ENCODE measurements around the gene C19orf38. TPM values are rescaled to one million over a fixed set of nuclear protein-coding genes. Genes with fewer than 3 reads are reported as not detected.

C19orf38 gene
- total RNA-seq, 2 experiments from 2014 or later = 1.8 to 2.1 TPM

DNA sequence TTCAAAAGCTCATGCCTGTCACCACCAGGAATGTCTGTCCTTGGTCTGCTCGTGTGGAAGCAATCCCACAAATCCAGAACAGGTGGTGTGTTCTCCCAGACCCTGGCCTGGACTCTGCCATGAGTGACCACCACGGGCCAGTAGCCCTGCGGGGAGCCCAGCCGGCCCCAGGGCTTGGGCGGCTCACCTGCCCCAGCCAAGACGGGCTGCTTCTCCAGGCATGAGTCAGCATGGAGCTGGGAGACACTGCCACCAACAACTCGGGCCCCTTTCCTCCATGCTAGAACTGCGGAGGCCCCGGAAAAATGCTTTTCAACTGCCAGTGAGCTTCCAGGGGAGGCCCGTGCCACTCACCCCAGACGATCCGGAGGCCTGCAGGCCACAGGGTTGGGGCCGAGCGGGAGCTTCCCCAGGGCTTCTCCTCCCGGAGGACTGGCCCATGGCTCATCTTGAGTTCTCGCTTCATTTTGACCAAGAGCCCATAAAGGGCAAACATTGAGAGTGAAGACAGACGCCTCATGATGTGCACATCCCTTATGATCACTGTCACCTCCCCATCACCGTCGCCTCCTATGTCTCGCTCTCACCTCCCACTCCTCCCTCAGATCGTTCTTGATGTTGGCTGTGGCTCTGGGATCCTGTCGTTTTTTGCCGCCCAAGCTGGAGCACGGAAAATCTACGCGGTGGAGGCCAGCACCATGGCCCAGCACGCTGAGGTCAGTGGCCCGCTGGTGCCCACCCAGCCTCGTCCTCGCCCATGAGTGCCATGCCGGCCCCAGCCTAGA is 63.6 kb downstream of the C19orf38 start:
- H3K27me3 ChIP-seq (ENCODE audit: control insufficient read depth in 1 of 2, insufficient read depth in 2 of 2, low read length in 2 of 2) = no peaks in the 10 kb centered on the region
- Mint-ChIP-seq H3K27me3 (no peaks in the 10 kb centered on the region), H3K9me3 (no peaks in the 10 kb centered on the region), H3K4me3 (no peak overlapping the region), H3K27ac (no peak overlapping the region), H3K36me3 (ENCODE audit: low read depth) (peaks cover 18% of the 10 kb centered on the region), H3K4me1 (ENCODE audit: low read depth) (no peaks in the 10 kb centered on the region)
- H3K9me3 ChIP-seq (ENCODE audit: control insufficient read depth in 1 of 2, insufficient read depth in 1 of 2, low read length in 2 of 2) = no peaks in the 10 kb centered on the region
- intact Hi-C loops (cut with DNase I, micrococcal nuclease) = no loop called here
- H3K4me3 ChIP-seq (ENCODE audit: low read length) = no peak overlapping the region
- H3K36me3 ChIP-seq (ENCODE audit: insufficient read depth, low read length) = peaks cover 43% of the 10 kb centered on the region
- no peak for ATAC-seq (ENCODE audit: poor library complexity)
- ChIA-PET POLR2A (no interaction called here), CTCF (no interaction called here)
- H3K4me1 ChIP-seq (ENCODE audit: insufficient read depth, low read length) = no peaks in the 10 kb centered on the region
- peak in 1 of 14 experiments; percentile 11 for DNase-seq
- H3K27ac ChIP-seq (ENCODE audit: low read depth in 1 of 2, low read length in 2 of 2) = no peak overlapping the region
- TF ChIP-seq, protein P1, sequence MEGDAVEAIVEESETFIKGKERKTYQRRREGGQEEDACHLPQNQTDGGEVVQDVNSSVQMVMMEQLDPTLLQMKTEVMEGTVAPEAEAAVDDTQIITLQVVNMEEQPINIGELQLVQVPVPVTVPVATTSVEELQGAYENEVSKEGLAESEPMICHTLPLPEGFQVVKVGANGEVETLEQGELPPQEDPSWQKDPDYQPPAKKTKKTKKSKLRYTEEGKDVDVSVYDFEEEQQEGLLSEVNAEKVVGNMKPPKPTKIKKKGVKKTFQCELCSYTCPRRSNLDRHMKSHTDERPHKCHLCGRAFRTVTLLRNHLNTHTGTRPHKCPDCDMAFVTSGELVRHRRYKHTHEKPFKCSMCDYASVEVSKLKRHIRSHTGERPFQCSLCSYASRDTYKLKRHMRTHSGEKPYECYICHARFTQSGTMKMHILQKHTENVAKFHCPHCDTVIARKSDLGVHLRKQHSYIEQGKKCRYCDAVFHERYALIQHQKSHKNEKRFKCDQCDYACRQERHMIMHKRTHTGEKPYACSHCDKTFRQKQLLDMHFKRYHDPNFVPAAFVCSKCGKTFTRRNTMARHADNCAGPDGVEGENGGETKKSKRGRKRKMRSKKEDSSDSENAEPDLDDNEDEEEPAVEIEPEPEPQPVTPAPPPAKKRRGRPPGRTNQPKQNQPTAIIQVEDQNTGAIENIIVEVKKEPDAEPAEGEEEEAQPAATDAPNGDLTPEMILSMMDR (IDR thresholded peaks at IDR 0.05) = no peak

DNA sequence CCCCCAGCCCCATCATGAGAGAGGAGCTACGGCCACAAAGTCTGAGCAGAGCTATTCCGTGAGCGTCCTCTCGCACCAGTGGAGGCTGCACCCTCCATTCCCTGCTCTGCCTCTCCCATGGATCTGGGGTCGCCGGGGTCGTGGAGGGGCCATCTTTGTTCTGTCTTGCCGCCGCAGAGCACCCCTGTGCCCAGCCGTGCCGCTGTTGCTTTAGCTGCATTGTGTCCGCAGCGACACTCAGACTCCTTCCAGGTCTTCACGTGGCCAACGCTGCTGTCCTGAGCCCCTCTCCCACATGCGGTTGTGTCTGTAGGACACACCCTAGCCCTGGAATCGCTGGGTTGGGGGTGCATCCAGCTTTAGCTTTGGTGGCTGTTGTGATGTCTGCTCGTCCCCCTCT is 64.4 kb downstream of the C19orf38 start:
- POLR2A ChIA-PET = no interaction called here

DNA sequence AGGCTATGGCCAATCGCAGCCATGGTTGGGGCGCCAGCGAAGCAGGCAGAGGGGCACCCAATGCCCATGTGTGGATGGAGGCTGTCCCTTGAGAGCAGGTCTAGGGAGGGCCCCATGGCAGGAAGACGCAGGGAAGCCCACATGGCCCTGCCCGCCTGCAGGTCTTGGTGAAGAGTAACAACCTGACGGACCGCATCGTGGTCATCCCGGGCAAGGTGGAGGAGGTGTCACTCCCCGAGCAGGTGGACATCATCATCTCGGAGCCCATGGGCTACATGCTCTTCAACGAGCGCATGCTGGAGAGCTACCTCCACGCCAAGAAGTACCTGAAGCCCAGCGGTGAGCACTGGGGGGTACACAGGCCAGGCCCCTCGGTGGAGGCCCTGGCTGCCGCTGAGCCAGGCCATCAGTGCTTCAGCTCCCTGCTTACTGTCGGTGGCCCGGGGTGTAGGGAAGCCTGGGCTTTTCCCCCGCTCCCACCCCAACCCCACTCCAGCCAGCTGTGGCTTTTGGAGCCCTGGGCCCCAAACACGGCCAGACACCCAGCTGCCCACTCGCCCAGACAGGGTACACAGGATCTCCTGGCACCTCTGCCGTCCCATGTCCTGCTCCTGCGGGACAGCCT is 65.6 kb downstream of the C19orf38 start:
- Mint-ChIP-seq H3K9me3 (no peaks in the 10 kb centered on the region), H3K36me3 (ENCODE audit: low read depth) (peaks cover 15% of the 10 kb centered on the region), H3K27me3 (no peaks in the 10 kb centered on the region), H3K4me1 (ENCODE audit: low read depth) (no peaks in the 10 kb centered on the region), H3K27ac (no peak overlapping the region), H3K4me3 (no peak overlapping the region)
- TF ChIP-seq, protein P1 (IDR thresholded peaks at IDR 0.05) = no peak
- no peaks in the 10 kb centered on the region for H3K4me1 ChIP-seq (ENCODE audit: insufficient read depth, low read length)
- H3K27me3 ChIP-seq (ENCODE audit: control insufficient read depth in 1 of 2, insufficient read depth in 2 of 2, low read length in 2 of 2) = no peaks in the 10 kb centered on the region
- POLR2A ChIA-PET = no interaction called here
- no peak for ATAC-seq (ENCODE audit: poor library complexity)
- no peak overlapping the region for H3K4me3 ChIP-seq (ENCODE audit: low read length)
- no peak overlapping the region for H3K27ac ChIP-seq (ENCODE audit: low read depth in 1 of 2, low read length in 2 of 2)
- H3K36me3 ChIP-seq (ENCODE audit: insufficient read depth, low read length) = peaks cover 35% of the 10 kb centered on the region
- no peaks in the 10 kb centered on the region for H3K9me3 ChIP-seq (ENCODE audit: control insufficient read depth in 1 of 2, insufficient read depth in 1 of 2, low read length in 2 of 2)
- intact Hi-C loops (cut with DNase I, micrococcal nuclease) = no loop called here
- DNase-seq = peak in 1 of 14 experiments; percentile 16
- CTCF ChIA-PET = no interaction called here

More for the DNA sequence above, 64.4 kb downstream of the C19orf38 start:
- Histone ChIP-seq H3K9me3 (ENCODE audit: control insufficient read depth in 1 of 2, insufficient read depth in 1 of 2, low read length in 2 of 2) (no peaks in the 10 kb centered on the region), H3K27me3 (ENCODE audit: control insufficient read depth in 1 of 2, insufficient read depth in 2 of 2, low read length in 2 of 2) (no peaks in the 10 kb centered on the region), H3K36me3 (ENCODE audit: insufficient read depth, low read length) (peaks cover 44% of the 10 kb centered on the region), H3K4me1 (ENCODE audit: insufficient read depth, low read length) (no peaks in the 10 kb centered on the region), H3K27ac (ENCODE audit: low read depth in 1 of 2, low read length in 2 of 2) (no peak overlapping the region), H3K4me3 (ENCODE audit: low read length) (no peak overlapping the region)
- CTCF ChIA-PET = no interaction called here
- DNase-seq = peak in 1 of 14 experiments; percentile 15
- H3K4me3 Mint-ChIP-seq = no peak overlapping the region
- peaks cover 15% of the 10 kb centered on the region for H3K36me3 Mint-ChIP-seq (ENCODE audit: low read depth)
- no peaks in the 10 kb centered on the region for H3K27me3 Mint-ChIP-seq
- TF ChIP-seq, protein P1 (IDR thresholded peaks at IDR 0.05) = no peak
- no peaks in the 10 kb centered on the region for H3K4me1 Mint-ChIP-seq (ENCODE audit: low read depth)
- no peak for ATAC-seq (ENCODE audit: poor library complexity)
- no peak overlapping the region for H3K27ac Mint-ChIP-seq
- intact Hi-C loops (cut with DNase I, micrococcal nuclease) = no loop called here
- H3K9me3 Mint-ChIP-seq = no peaks in the 10 kb centered on the region
